K562 (cell line): ENCODE results near the gene STK32C. TPM values are rescaled to one million over a fixed set of nuclear protein-coding genes. Genes with fewer than 3 reads are reported as not detected.
"Not testable (repeated sequence)": the region's sequence is repeated elsewhere in the genome, so short reads cannot be mapped to it uniquely, and the experiment has no call there.

Experiments
- ATAC-seq: fragments of 200-7000 bp; cut with Tn5 transposase; 3 replicates; pipeline ENCODE4 v1.9.1; 2020; ENCODE audit warnings: moderate library complexity
- BruUV-seq: library from RNA; stranded (reverse); fragments of 400-500 nt; replicated peaks from 2 replicates; lab custom pipeline; 2021; lab: Mats Ljungman, UMichigan
- CTCF ChIA-PET: fragments of 300-600 bp; formaldehyde crosslinking; extraction: SDS; loops from one replicate; lab custom pipeline; 2021; ENCODE audit warnings: low intra/inter-chr PET ratio; lab: Yijun Ruan, JAX
- POLR2A ChIA-PET: fragments of 300-600, 350-650 bp; sonication (Branson Sonifier 250); formaldehyde crosslinking; extraction: SDS; loops from one replicate; lab custom pipeline; 2021; ENCODE audit warnings: antibody characterized with exemption, inconsistent platforms; lab: Yijun Ruan, JAX
- DNase-seq, 4 experiments: peaks; one replicate each; pipeline versions ENCODE4 v3.0.0 to v3.0.0-alpha.2; 2011 to 2018; ENCODE audit warnings: low spot score in 3 of 4, mixed read lengths in 3 of 4; ENCODE audit errors: extremely low read depth in 1 of 4
- FAIRE-seq: peaks from 2 replicates; lab custom pipeline; 2011; peaks lifted over from hg19 to GRCh38; lab: Jason Lieb, UNC
- H2AFZ ChIP-seq: 2 replicates; pipeline ENCODE4 v1.6.0; 2011; ENCODE audit warnings: low read depth, low read length, control low read depth, inconsistent platforms
- H3K27ac ChIP-seq: fragments of 200-600 bp; 3 replicates; pipeline ENCODE4 v1.8.0; 2011; ENCODE audit warnings: low read depth, mild to moderate bottlenecking, control low read depth, inconsistent platforms, low read length, moderate library complexity, mixed read lengths; ENCODE audit errors: extremely low read depth
- H3K27me3 ChIP-seq, 2 experiments: fragments of 300-600 bp in 1 of 2; 2 replicates in 1 of 2; 3 replicates in 1 of 2; pipeline versions ENCODE4 v1.6.0 to v1.8.0; 2011; ENCODE audit warnings: inconsistent platforms in 2 of 2, low read length in 2 of 2, mild to moderate bottlenecking in 1 of 2, mixed read lengths in 1 of 2, moderate library complexity in 1 of 2; ENCODE audit not compliant: control insufficient read depth in 2 of 2, insufficient read depth in 2 of 2
- H3K36me3 ChIP-seq: fragments of 300-600 bp; 3 replicates; pipeline ENCODE4 v1.8.0; 2011; ENCODE audit warnings: mild to moderate bottlenecking, low read length, inconsistent platforms; ENCODE audit not compliant: control insufficient read depth, insufficient read depth
- H3K4me1 ChIP-seq, 2 experiments: fragments of 200-600 bp in 1 of 2; replicated peaks in 1 of 2; 2 replicates in 1 of 2; 3 replicates in 1 of 2; pipeline versions ENCODE4 v1.5.1 to v1.8.0; 2011; ENCODE audit warnings: inconsistent platforms in 2 of 2, low read length in 2 of 2, mild to moderate bottlenecking in 1 of 2, mixed read lengths in 1 of 2, moderate library complexity in 1 of 2; ENCODE audit not compliant: control insufficient read depth in 2 of 2, insufficient read depth in 2 of 2
- H3K4me2 ChIP-seq: 2 replicates; pipeline ENCODE4 v1.6.1; 2011; ENCODE audit warnings: low read length, control low read depth, inconsistent platforms, mixed read lengths; ENCODE audit not compliant: insufficient read depth
- H3K4me3 ChIP-seq: fragments of 200-600 bp; sonication (generic), shearing (Covaris generic); 2 replicates; pipeline ENCODE4 v1.5.1; 2016; ENCODE audit warnings: control low read depth, inconsistent platforms
- H3K79me2 ChIP-seq: fragments of 200-600 bp; 3 replicates; pipeline ENCODE4 v1.8.0; 2011; ENCODE audit warnings: low read length, inconsistent platforms; ENCODE audit not compliant: control insufficient read depth, insufficient read depth
- H3K9ac ChIP-seq, 2 experiments: 2 replicates each; pipeline versions ENCODE4 v1.6.0 to v1.6.1; 2011; ENCODE audit warnings: low read depth in 2 of 2, low read length in 2 of 2, control low read depth in 1 of 2, inconsistent platforms in 1 of 2, mild to moderate bottlenecking in 1 of 2, mixed read lengths in 1 of 2; ENCODE audit not compliant: insufficient read depth in 1 of 2
- H3K9me1 ChIP-seq: one replicate; pipeline ENCODE4 v1.6.0; 2011; ENCODE audit warnings: inconsistent platforms, mild to moderate bottlenecking, low read length, moderate library complexity; ENCODE audit not compliant: control insufficient read depth, insufficient read depth
- H3K9me3 ChIP-seq: replicated peaks from 2 replicates; pipeline ENCODE4 v1.5.1; 2011; ENCODE audit warnings: low read depth, low read length, inconsistent platforms; ENCODE audit not compliant: control insufficient read depth, insufficient read depth
- H4K20me1 ChIP-seq: replicated peaks from 2 replicates; pipeline ENCODE4 v1.6.1; 2011; ENCODE audit warnings: low read length, inconsistent platforms, mixed read lengths; ENCODE audit not compliant: control insufficient read depth, insufficient read depth
- BMI1 ChIP-seq: fragments of 150-350 bp; IDR thresholded peaks from 2 replicates; pipeline ENCODE4 v1.6.1; 2014; ENCODE audit warnings: low read length
- CBFA2T2 ChIP-seq: fragments of 450-650 bp; conservative IDR thresholded peaks from 2 replicates; pipeline ENCODE4 v1.6.1; 2017; ENCODE audit warnings: mild to moderate bottlenecking
- EP300 ChIP-seq: IDR thresholded peaks from 2 replicates; pipeline ENCODE4 v1.6.1; 2012; ENCODE audit warnings: low read length, improper control_type of control experiment
- L3MBTL2 ChIP-seq: fragments of 450-650 bp; IDR thresholded peaks from 2 replicates; pipeline ENCODE4 v1.6.1; 2016; ENCODE audit warnings: mild to moderate bottlenecking, moderate library complexity
- PURB ChIP-seq: sonication (generic); formaldehyde crosslinking; IDR thresholded peaks from 2 replicates; pipeline ENCODE4 v1.9.0; 2021; ENCODE audit warnings: low read depth, mild to moderate bottlenecking, missing genetic modification reagents
- TSC22D4 ChIP-seq: fragments of 450-650 bp; IDR thresholded peaks from 2 replicates; pipeline ENCODE4 v1.6.1; 2016; ENCODE audit warnings: missing genetic modification characterization, missing biosample characterization, control low read depth
- ZNF41 ChIP-seq: fragments of 250-450 bp; sonication (Bioruptor Pico); conservative IDR thresholded peaks from 2 replicates; pipeline ENCODE4 v1.4.0; 2020; ENCODE audit warnings: mild to moderate bottlenecking
- ZNF444 ChIP-seq: fragments of 250-450 bp; sonication (Bioruptor Pico); IDR thresholded peaks from 2 replicates; pipeline ENCODE4 v1.4.0; 2020; ENCODE audit warnings: mild to moderate bottlenecking, moderate library complexity
- WGBS: fragments of 100-300 bp; shearing (Covaris generic); methylation state at CpG from one replicate; pipeline ENCODE4 v1.1.6; 2016; ENCODE audit warnings: low coverage, mixed read lengths; ENCODE audit not compliant: insufficient coverage; ENCODE audit errors: missing lambda C conversion rate; 5-methylcytosine and 5-hydroxymethylcytosine counted together
- in situ Hi-C: fragments of 300-500 bp; cut with MboI; formaldehyde crosslinking; loops from 4 replicates; pipeline ENCODE4 v1.15.0; 2018; ENCODE audit warnings: inconsistent platforms, mixed read lengths
- intact Hi-C: fragments of 100-400 bp; cut with micrococcal nuclease; formaldehyde crosslinking; loops from 2 replicates; pipeline ENCODE4 v1.14.2; 2022
- polyA plus RNA-seq, 8 experiments: library from polyadenylated mRNA; depleted of rRNA in 4 of 8; stranded (reverse) in 5 of 8; unstranded in 3 of 8; fragments of >200 nt; fragmentation: Nextera tagmentation in 2 of 8; fragmentation: Illumina TruSeq in 1 of 8; extraction: Ambion mirVana in 2 of 8; extraction: Trizol in 1 of 8; gene quantifications; 2 replicates each; pipeline versions ENCODE4 v1.2.1 to v1.2.3, GENCODE V29; 2011 to 2014; ENCODE audit warnings: inconsistent platforms in 1 of 8, missing spikeins in 1 of 8
- total RNA-seq, 7 experiments: library from RNA; depleted of rRNA in 6 of 7; stranded (reverse); fragments of >200 nt in 6 of 7; fragmentation: Illumina TruSeq in 2 of 7; extraction: Trizol in 2 of 7; gene quantifications; 2 replicates each; pipeline versions ENCODE4 v1.2.1 to v1.2.3, GENCODE V29; 2011 to 2021; ENCODE audit warnings: low replicate concordance in 1 of 7
- TF ChIP-seq, protein P1 (sequence below): fragments of 250-450 bp; sonication (Bioruptor Pico); IDR thresholded peaks from 2 replicates; pipeline ENCODE4 v1.5.0; 2021; ENCODE audit warnings: mild to moderate bottlenecking, moderate library complexity

Gene STK32C
- total and polyA plus RNA-seq, 9 of the 15 experiments (the other 6 are each of a cell fraction or from before 2014, with no cell fraction given), result 1.5 to 20.9 (median 6.5) TPM

DNA sequence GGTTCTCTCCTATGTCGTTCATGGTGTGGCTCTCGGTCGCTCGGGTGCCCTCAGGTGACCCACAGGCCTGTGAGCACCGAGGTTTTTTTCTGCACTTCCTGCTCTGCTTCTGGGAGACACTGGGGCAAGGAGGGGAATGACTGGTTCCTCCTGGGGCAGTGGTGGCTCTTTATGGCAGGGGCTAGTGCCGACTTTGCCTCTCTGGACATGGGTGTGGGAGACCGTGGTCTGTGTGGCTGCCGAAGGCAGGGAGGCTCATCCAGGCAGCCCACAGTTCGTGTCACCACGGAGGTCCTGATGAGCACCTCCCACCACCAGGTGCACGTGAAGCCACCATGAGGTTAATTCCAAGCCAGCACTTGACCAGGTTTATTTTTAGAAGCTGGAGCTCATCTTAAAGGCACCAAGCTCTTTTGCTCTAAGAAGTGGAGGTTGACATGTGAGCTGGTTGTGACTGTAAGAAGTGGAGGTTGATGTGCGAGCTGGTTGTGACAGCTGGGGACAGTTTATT, 145.7 kb downstream of the STK32C start (continued):
- TF ChIP-seq EP300 (no peak), CBFA2T2 (no peak), ZNF41 (no peak), PURB (CRISPR knock-in tag) (no peak), TSC22D4 (tag) (no peak), L3MBTL2 (no peak), ZNF444 (CRISPR knock-in tag) (no peak), BMI1 (no peak)
- TF ChIP-seq, protein P1, sequence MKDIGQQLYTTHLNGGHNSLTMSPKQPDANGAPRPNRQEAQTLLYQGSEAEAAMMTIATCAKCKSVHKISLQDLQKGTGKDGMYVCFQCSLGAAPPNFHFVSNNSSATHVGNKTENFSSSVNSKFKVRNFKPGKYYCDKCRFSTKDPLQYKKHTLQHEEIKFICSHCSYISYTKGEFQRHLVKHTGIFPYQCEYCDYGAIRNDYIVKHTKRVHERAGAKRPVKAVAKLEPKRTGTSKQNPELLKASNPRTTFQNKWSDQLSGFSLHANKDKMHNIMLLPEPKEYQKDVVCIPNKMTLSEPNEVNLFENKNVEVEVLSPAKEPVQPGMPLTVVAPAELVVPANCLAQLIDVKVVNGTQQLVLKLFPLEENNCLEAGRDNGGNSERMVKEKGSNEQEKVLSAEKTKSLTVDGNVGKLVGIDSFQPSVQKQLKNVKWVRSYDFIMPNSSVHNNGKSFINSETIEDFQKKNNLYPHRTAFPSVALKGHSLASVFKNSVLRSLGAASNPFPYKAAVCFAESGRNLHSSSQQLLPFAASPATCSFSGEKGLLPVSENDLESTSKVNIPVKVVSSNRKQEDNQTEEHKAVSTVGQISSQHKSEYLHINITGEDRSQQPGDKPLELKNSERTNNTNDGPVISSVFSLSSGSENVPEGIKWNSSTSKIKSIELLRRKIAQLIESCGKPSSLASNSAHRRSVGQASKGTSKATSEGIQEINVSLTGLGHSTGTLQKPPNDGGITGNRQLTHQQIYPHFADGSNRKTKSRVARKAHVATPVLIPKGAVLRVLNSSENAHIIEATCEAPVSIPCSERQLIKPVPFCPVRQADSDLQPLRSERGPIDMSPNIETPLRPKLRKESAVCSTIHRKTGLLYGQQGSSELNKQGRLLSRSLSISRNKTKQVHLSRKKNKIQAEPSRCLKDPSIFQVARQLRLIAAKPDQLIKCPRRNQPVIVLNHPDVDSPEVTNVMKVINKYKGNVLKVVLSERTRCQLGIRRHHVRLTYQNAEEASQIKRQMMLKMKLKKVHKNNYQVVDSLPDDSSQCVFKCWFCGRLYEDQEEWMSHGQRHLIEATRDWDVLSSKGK (CRISPR knock-in tag), result no peak

DNA sequence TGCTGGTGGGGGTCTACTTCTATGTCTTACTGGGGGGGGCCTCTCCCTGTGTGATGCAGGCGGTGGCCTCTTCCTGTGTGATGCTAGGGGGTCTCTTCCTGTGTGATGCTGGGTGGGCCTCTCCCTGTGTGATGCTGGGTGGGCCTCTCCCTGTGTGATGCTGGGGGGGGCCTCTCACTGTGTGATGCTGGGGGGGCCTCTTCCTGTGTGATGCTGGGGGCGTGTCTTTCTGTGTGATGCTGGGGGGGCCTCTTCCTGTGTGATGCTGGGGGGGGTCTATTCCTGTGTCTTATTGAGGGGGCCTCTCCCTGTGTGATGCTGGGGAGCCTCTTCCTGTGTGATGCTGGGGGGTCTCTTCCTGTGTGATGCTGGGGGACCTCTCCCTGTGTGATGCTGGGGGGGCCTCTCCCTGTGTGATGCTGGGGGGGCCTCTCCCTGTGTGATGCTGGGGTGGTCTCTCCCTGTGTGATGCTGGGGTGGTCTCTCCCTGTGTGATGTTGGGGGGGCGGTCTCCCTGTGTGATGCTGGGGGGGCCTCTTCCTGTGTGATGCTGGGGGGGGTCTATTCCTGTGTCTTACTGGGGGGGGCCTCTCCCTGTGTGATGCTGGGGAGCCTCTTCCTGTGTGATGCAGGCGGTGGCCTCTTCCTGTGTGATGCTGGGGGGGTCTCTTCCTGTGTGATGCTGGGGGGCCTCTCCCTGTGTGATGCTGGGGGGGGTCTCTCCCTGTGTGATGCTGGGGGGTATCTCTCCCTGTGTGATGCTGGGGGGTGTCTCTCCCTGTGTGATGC, 146.7 kb downstream of the STK32C start:
- ATAC-seq, H2AFZ ChIP-seq, CTCF ChIA-PET, POLR2A ChIA-PET, H3K79me2 ChIP-seq, intact Hi-C loops, H3K9me3 ChIP-seq, DNase-seq, H3K4me2 ChIP-seq, BruUV-seq, H3K27me3 ChIP-seq, H4K20me1 ChIP-seq, H3K4me3 ChIP-seq, H3K9ac ChIP-seq, H3K9me1 ChIP-seq, H3K36me3 ChIP-seq, in situ Hi-C loops, FAIRE-seq, H3K27ac ChIP-seq: not testable (repeated sequence)
- 0% methylated on average over 1 of the region's 4 CpGs for WGBS
- H3K4me1 ChIP-seq, result peaks cover 0 to 17% of the 10 kb centered on the region in 2 experiments; a peak in 3 of 5 replicates

DNA sequence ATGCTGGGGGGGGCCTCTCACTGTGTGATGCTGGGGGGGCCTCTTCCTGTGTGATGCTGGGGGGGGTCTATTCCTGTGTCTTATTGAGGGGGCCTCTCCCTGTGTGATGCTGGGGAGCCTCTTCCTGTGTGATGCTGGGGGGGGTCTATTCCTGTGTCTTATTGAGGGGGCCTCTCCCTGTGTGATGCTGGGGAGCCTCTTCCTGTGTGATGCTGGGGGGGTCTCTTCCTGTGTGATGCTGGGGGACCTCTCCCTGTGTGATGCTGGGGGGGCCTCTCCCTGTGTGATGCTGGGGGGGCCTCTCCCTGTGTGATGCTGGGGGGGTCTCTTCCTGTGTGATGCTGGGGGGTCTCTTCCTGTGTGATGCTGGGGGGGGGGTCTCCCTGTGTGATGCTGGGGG, 147.5 kb downstream of the STK32C start:
- H3K27me3 ChIP-seq, H3K9me3 ChIP-seq, H3K79me2 ChIP-seq, H4K20me1 ChIP-seq, FAIRE-seq, CTCF ChIA-PET, in situ Hi-C loops, H3K4me3 ChIP-seq, intact Hi-C loops, H3K27ac ChIP-seq, ATAC-seq, BruUV-seq, H2AFZ ChIP-seq, H3K36me3 ChIP-seq, H3K9ac ChIP-seq, POLR2A ChIA-PET, H3K9me1 ChIP-seq, H3K4me2 ChIP-seq, DNase-seq: not testable (repeated sequence)
- H3K4me1 ChIP-seq, result peaks cover 0 to 17% of the 10 kb centered on the region in 2 experiments; a peak in 3 of 5 replicates
